Body of pancreas (tissue), 4 donors: Measurements from ENCODE around the gene ABCG1. TPM values are rescaled to one million over a fixed set of nuclear protein-coding genes. Genes with fewer than 3 reads are reported as not detected.

ENCODE experiments used
- ATAC-seq: fragments of 150-250 bp; one replicate; pipeline ENCODE4 v1.9.1; 2016
- DNase-seq, 4 donors: peaks; one replicate each; pipeline ENCODE4 v3.0.0-alpha.2; 2019
- H3K27ac ChIP-seq, 4 donors: fragments of 200-600 bp; sonication (generic); 1 replicate in 3 of 4; 2 replicates in 1 of 4; pipeline versions ENCODE4 v1.5.1 to v1.6.1; 2016 to 2019; ENCODE audit warnings: mild to moderate bottlenecking in 1 of 4, mixed read lengths in 1 of 4, moderate library complexity in 1 of 4
- H3K27me3 ChIP-seq, 2 donors: fragments of 200-600 bp; sonication (generic); one replicate each; pipeline ENCODE4 v1.6.0; 2016; ENCODE audit warnings: mild to moderate bottlenecking in 1 of 2
- H3K36me3 ChIP-seq, 2 donors: fragments of 200-600 bp; sonication (generic); replicated peaks in 1 of 2; 2 replicates each; pipeline ENCODE4 v1.5.1; 2016; ENCODE audit warnings: low read depth in 2 of 2; ENCODE audit not compliant: insufficient read depth in 1 of 2
- H3K4me1 ChIP-seq: fragments of 200-600 bp; sonication (generic); one replicate; pipeline ENCODE4 v1.6.0; 2016
- H3K4me3 ChIP-seq, 2 donors: fragments of 200-600 bp; sonication (generic); 1 replicate in 1 of 2; 2 replicates in 1 of 2; pipeline ENCODE4 v1.5.1; 2016 to 2019
- H3K9me3 ChIP-seq, 3 donors: fragments of 200-600 bp; sonication (generic); 1 replicate in 2 of 3; 2 replicates in 1 of 3; pipeline ENCODE4 v1.5.1; 2016
- CTCF ChIP-seq, 7 experiments: fragments of 450-650 bp in 4 of 7; fragments of 200-600 bp in 3 of 7; sonication (generic) in 3 of 7; IDR thresholded peaks; one replicate each; pipeline ENCODE4 v1.5.1; 2016 to 2019; ENCODE audit warnings: antibody characterized with exemption in 7 of 7
- POLR2A ChIP-seq, 3 donors: fragments of 450-650 bp; IDR thresholded peaks; one replicate each; pipeline ENCODE4 v1.6.1; 2016; ENCODE audit warnings: antibody characterized with exemption in 3 of 3, mild to moderate bottlenecking in 2 of 3
- WGBS, 2 donors: methylation state at CpG; one replicate each; pipeline ENCODE4 v1.1.5; 2017; 5-methylcytosine and 5-hydroxymethylcytosine counted together
- intact Hi-C: fragments of 100-400 bp; cut with DNase I; formaldehyde crosslinking; loops from one replicate; pipeline ENCODE4 v1.15.1; 2023
- total RNA-seq, 2 donors: library from RNA; depleted of rRNA; stranded (reverse); fragments of >200 nt; gene quantifications; one replicate each; pipeline ENCODE4 v1.1.0, GENCODE V29; 2016

Gene ABCG1
- total RNA-seq, 2 donors from 2014 or later = 7.5 to 7.6 TPM

GRCh38 chr21:42222386-42222785 lies 3.4 kb downstream of the ABCG1 start:
- Histone ChIP-seq H3K36me3 (no peaks in the 10 kb centered on the region), H3K4me1 (peaks cover 20% of the 10 kb centered on the region), H3K27me3 (peaks cover 0 to 7% of the 10 kb centered on the region in 2 donors), H3K27ac (no peak overlapping the region), H3K4me3 (no peak overlapping the region), H3K9me3 (no peaks in the 10 kb centered on the region)
- no peak for TF ChIP-seq CTCF (IDR thresholded peaks at IDR 0.05)
- 78 to 86% methylated on average over 6 of the region's 6 CpGs for WGBS, 2 donors
- intact Hi-C loops = no loop called here
- ATAC-seq = no peak
- DNase-seq = peak in 1 of 4 donors; percentile 4

DNA sequence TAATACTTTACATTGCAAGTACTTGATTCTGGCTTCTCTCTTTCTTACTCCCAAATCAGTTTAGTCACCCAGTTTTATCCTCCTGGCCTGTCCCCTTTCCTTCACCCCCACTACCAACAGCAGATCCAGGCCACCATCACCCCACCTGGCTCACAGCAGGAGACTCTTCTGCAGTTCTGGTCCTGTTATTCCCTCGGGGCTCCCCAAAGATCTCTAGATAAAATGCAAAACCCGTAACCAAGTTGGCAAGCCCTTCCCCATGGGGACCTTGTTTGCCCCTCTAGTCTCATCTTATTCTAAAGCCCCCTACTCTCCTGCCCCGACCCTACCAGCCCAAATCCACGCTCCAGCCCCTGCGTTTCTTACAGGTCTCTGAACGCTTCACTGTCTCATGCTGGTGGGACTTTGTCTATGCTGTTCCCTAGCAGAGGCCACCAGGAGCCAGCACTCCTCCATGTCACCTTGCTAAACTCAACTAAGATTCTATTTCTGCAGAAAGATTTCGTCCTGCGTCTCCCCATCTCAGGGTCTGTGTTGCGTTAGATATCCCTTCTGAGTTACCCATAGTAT lies 4.0 kb downstream of the ABCG1 start:
- intact Hi-C loops = no loop called here
- whole genome bisulfite sequencing, 2 donors = 78 to 84% methylated on average over 9 of the region's 9 CpGs
- no peaks in the 10 kb centered on the region for H3K9me3 ChIP-seq
- TF ChIP-seq POLR2A (IDR thresholded peaks at IDR 0.05) = no peak
- no peak for TF ChIP-seq CTCF (IDR thresholded peaks at IDR 0.05)
- no peak overlapping the region for H3K4me3 ChIP-seq
- ATAC-seq = no peak
- H3K4me1 ChIP-seq = peaks cover 20% of the 10 kb centered on the region
- DNase-seq = peak in 1 of 4 donors; percentile 4
- H3K27ac ChIP-seq = no peak overlapping the region
- no peaks in the 10 kb centered on the region for H3K36me3 ChIP-seq
- peaks cover 0 to 7% of the 10 kb centered on the region in 2 donors for H3K27me3 ChIP-seq

DNA sequence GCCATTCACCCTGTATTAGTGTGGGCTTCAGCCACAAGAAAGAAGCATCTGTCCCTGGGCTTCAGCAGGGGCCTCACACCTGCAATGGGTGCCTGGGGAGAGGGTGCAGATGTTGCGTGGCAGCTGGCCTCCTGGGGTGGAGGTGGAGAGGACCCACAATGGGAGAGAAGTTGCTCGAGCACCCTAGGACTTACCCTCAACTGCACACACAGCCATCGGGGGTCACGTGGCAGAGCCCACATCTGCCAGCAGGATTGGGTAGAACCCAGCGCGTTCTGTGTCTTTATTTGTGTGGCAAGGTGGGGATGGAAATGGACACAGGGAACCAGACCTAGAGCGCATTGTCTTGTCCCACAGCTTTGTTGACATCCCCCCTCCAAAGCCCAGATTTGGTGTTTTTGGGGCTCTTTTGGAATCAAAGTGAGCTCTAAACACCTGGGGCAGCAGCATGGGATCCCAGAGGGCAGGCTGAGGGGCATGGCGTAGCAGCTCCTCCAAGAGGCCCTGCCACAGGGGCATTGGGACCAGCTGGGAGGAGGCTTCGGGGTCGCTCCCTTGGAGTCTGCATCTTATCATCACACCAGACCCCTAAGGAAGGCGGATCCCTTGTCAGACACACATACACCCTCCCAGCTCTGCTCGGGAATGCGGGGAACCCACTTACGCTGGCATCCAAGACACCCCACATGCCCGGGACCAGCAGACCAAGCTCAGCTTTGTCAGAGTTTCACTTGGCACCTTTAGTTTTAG lies 5.1 kb downstream of the ABCG1 start:
- Histone ChIP-seq H3K4me3 (no peak overlapping the region), H3K27ac (no peak overlapping the region), H3K4me1 (peaks cover 16% of the 10 kb centered on the region), H3K36me3 (no peaks in the 10 kb centered on the region), H3K27me3 (peaks cover 0 to 7% of the 10 kb centered on the region in 2 donors), H3K9me3 (no peaks in the 10 kb centered on the region)
- no peak for ATAC-seq
- TF ChIP-seq CTCF (IDR thresholded peaks at IDR 0.05) = no peak
- no peak for TF ChIP-seq POLR2A (IDR thresholded peaks at IDR 0.05)
- WGBS, 2 donors = 84 to 89% methylated on average over 7 to 14 of the region's 15 CpGs
- DNase-seq = peak in 1 of 4 donors; percentile 6
- intact Hi-C loops = no loop called here

DNA sequence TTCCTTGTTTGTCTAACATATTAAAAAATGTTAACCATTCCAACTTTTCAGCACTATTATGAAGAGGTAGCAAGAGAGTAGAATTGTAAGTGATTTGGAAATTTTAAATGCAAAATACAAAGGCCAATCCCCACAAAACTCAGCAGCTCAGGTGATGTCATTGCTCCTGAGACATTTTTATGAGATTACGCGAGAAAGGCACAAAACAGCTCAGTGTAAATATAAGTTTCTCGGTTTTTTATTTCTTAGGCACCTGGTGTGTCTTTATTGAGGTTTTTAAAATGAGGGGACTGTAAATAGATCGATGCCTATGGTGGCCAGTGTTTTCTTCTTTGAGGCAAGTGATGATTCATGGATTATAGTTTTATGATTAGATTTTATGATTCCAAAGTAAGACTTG lies 6.1 kb downstream of the ABCG1 start:
- Histone ChIP-seq H3K36me3 (no peaks in the 10 kb centered on the region), H3K9me3 (no peaks in the 10 kb centered on the region), H3K4me1 (peaks cover 7% of the 10 kb centered on the region), H3K27me3 (no peaks in the 10 kb centered on the region), H3K27ac (no peak overlapping the region), H3K4me3 (no peak overlapping the region)
- TF ChIP-seq CTCF (IDR thresholded peaks at IDR 0.05) (no peak), POLR2A (IDR thresholded peaks at IDR 0.05) (no peak)
- WGBS, 2 donors = 82 to 83% methylated on average over 4 of the region's 4 CpGs
- DNase-seq = no peak
- no peak for ATAC-seq
- intact Hi-C loops = no loop called here
